ENCODE measurements around the gene FXN.

DNA sequence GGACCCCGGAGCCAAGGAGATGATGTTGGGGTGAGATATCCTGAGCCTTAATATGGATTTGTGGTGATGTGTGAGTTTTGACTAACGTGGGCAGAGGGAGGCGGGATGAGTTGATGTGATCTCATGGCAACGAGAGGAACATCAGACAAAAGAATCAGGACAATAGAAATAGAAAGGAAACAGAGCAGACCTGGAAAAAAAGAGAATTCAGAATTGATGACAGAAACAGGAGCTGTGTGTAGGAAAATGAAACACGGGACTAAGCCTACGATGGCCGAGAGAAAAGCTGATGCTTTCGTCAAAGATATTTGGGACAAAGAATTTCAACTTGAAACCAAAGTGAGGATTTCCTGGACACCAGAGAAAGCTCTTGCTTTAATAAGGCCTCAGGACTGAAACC, 32.5 kb upstream of the FXN start:
- TF ChIP-seq CTCF (IDR thresholded peaks at IDR 0.05) = no peak
- TF ChIP-seq POLR2AphosphoS5 (IDR thresholded peaks at IDR 0.05; ENCODE audit: low read depth, low read length) = no peak
- TF ChIP-seq TCF7L2 (IDR thresholded peaks at IDR 0.05; ENCODE audit: low read depth, low read length) = no peak

Data from Panc1 (cell line).